ENCODE results near the gene GALNT9.
"Not testable (repeated sequence)": the region's sequence is repeated elsewhere in the genome, so short reads cannot be mapped to it uniquely, and the experiment has no call there.

Gene GALNT9

DNA sequence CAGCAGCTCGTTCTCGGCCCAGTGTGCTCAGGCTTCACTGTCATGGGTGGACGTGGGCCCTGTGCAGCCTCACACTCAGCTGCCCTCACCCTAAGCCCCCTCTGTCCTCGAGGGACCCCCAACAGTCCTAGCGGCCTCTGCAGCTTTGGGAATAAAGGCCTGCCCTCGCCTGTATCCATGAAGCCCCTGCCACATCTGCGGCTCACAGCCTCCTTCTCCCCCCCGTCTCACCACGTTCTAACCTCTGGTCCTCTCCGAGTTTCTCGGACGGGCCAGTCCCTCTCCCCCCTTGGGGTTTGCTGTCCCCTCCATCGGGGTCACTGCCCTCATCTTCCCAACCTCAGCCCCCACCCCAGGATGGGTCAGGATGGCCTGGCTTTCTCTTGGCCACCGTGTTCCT is 30.2 kb upstream of the GALNT9 start:
- TF ChIP-seq, protein P1, sequence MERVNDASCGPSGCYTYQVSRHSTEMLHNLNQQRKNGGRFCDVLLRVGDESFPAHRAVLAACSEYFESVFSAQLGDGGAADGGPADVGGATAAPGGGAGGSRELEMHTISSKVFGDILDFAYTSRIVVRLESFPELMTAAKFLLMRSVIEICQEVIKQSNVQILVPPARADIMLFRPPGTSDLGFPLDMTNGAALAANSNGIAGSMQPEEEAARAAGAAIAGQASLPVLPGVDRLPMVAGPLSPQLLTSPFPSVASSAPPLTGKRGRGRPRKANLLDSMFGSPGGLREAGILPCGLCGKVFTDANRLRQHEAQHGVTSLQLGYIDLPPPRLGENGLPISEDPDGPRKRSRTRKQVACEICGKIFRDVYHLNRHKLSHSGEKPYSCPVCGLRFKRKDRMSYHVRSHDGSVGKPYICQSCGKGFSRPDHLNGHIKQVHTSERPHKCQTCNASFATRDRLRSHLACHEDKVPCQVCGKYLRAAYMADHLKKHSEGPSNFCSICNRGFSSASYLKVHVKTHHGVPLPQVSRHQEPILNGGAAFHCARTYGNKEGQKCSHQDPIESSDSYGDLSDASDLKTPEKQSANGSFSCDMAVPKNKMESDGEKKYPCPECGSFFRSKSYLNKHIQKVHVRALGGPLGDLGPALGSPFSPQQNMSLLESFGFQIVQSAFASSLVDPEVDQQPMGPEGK (CRISPR knock-in tag; IDR thresholded peaks at IDR 0.05; ENCODE audit: borderline replicate concordance): no peak
- no peak for TF ChIP-seq GLIS3 (CRISPR knock-in tag; IDR thresholded peaks at IDR 0.05)
- TF ChIP-seq ZNF565 (CRISPR knock-in tag; conservative IDR thresholded peaks at IDR 0.05; ENCODE audit: low read depth): no peak
- TF ChIP-seq, protein P2, sequence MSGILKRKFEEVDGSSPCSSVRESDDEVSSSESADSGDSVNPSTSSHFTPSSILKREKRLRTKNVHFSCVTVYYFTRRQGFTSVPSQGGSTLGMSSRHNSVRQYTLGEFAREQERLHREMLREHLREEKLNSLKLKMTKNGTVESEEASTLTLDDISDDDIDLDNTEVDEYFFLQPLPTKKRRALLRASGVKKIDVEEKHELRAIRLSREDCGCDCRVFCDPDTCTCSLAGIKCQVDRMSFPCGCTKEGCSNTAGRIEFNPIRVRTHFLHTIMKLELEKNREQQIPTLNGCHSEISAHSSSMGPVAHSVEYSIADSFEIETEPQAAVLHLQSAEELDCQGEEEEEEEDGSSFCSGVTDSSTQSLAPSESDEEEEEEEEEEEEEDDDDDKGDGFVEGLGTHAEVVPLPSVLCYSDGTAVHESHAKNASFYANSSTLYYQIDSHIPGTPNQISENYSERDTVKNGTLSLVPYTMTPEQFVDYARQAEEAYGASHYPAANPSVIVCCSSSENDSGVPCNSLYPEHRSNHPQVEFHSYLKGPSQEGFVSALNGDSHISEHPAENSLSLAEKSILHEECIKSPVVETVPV (CRISPR knock-in tag; IDR thresholded peaks at IDR 0.05): no peak
- no peak for TF ChIP-seq TOX (CRISPR knock-in tag; IDR thresholded peaks at IDR 0.05; ENCODE audit: borderline replicate concordance)
- TF ChIP-seq, protein P3, sequence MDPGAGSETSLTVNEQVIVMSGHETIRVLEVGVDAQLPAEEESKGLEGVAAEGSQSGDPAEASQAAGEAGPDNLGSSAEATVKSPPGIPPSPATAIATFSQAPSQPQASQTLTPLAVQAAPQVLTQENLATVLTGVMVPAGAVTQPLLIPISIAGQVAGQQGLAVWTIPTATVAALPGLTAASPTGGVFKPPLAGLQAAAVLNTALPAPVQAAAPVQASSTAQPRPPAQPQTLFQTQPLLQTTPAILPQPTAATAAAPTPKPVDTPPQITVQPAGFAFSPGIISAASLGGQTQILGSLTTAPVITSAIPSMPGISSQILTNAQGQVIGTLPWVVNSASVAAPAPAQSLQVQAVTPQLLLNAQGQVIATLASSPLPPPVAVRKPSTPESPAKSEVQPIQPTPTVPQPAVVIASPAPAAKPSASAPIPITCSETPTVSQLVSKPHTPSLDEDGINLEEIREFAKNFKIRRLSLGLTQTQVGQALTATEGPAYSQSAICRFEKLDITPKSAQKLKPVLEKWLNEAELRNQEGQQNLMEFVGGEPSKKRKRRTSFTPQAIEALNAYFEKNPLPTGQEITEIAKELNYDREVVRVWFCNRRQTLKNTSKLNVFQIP (CRISPR knock-in tag; IDR thresholded peaks at IDR 0.05; ENCODE audit: borderline replicate concordance, low read depth): no peak
- TF ChIP-seq SNAI2 (CRISPR knock-in tag; IDR thresholded peaks at IDR 0.05): no peak
- no peak for TF ChIP-seq BACH2 (CRISPR knock-in tag; IDR thresholded peaks at IDR 0.05; ENCODE audit: borderline replicate concordance)
- TF ChIP-seq OSR1 (CRISPR knock-in tag; IDR thresholded peaks at IDR 0.05): no peak
- TF ChIP-seq, protein P4, sequence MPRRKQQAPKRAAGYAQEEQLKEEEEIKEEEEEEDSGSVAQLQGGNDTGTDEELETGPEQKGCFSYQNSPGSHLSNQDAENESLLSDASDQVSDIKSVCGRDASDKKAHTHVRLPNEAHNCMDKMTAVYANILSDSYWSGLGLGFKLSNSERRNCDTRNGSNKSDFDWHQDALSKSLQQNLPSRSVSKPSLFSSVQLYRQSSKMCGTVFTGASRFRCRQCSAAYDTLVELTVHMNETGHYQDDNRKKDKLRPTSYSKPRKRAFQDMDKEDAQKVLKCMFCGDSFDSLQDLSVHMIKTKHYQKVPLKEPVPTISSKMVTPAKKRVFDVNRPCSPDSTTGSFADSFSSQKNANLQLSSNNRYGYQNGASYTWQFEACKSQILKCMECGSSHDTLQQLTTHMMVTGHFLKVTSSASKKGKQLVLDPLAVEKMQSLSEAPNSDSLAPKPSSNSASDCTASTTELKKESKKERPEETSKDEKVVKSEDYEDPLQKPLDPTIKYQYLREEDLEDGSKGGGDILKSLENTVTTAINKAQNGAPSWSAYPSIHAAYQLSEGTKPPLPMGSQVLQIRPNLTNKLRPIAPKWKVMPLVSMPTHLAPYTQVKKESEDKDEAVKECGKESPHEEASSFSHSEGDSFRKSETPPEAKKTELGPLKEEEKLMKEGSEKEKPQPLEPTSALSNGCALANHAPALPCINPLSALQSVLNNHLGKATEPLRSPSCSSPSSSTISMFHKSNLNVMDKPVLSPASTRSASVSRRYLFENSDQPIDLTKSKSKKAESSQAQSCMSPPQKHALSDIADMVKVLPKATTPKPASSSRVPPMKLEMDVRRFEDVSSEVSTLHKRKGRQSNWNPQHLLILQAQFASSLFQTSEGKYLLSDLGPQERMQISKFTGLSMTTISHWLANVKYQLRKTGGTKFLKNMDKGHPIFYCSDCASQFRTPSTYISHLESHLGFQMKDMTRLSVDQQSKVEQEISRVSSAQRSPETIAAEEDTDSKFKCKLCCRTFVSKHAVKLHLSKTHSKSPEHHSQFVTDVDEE (CRISPR knock-in tag; IDR thresholded peaks at IDR 0.05): no peak
- ATAC-seq: no peak

DNA sequence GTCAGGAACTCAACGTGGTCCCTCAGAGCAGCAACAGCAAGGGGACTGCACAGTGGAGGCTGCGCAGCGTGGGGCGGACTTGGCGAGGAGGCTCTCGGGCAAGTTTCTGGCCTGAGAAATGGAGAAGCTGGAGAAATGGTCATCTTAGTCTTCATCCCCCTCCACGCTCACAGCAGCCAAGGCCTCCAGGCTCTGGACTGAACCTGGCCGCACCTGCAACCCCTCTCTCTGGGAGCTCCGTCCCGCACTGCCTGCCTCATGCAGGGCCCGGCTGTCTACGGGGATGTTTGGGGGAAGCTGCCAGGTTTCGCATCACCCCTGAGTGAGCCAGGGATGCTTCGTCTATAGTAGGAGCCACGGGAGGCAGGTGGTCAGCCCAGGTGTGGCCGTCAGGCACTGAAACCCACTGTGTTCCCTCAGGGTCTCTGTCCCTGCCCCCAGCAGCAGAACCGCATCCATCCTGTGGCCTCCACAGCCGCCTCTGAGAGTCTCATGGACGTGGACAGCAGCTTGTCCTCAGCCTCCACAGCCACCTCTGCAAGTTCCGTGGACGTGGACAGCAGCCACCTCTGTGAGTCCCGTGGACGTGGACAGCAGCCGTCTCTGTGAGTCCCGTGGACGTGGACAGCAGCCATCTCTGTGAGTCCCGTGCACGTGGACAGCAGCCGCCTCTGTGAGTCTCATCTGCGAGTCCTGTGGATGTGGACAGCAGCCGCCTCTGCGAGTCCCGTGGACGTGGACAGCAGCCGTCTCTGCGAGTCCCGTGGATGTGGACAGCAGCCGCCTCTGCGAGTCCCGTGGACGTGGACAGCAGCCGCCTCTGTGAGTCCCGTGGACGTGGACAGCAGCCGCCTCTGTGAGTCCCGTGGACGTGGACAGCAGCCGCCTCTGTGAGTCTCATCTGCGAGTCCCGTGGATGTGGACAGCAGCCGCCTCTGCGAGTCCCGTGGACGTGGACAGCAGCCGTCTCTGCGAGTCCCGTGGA is 29.1 kb upstream of the GALNT9 start:
- ATAC-seq: not testable (repeated sequence)

DNA sequence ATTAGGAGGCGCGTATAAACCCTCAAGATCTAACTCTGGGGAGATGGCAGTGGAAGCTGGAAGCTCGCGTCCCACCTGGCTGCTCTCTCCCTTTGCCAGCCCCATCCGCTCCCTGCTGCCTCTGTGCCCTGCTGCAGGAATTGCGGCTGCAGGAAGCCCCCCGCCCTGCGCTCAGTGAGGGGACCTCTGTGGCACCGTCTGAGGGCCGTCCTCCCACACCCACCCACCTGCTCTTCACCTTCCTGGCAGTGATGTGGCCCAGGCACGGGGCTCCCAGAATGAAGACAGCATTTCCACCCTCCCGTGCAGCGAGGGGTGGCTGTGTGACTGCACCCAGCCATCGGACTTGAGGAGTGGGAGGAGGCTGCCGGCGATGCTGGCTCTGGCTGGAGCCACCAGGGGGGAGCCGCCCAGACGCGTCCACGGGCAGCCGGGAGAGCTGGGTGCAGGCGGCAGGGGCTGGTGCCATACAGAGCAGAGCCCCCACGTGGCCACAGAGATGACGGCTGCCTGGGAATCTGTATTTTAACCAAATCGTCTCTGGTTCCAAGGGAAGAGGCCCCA is 28.3 kb upstream of the GALNT9 start:
- ATAC-seq: no peak
- TF ChIP-seq ZNF70 (CRISPR knock-in tag; IDR thresholded peaks at IDR 0.05) (no peak), ZFP3 (CRISPR knock-in tag; IDR thresholded peaks at IDR 0.05) (no peak), RARB (CRISPR knock-in tag; IDR thresholded peaks at IDR 0.05) (no peak), ZFP30 (CRISPR knock-in tag; IDR thresholded peaks at IDR 0.05) (no peak), TCF4 (CRISPR knock-in tag; IDR thresholded peaks at IDR 0.05; ENCODE audit: borderline replicate concordance) (no peak), TOX (CRISPR knock-in tag; IDR thresholded peaks at IDR 0.05; ENCODE audit: borderline replicate concordance) (no peak), ZNF8 (CRISPR knock-in tag; IDR thresholded peaks at IDR 0.05) (no peak), PPARA (CRISPR knock-in tag; IDR thresholded peaks at IDR 0.05; ENCODE audit: borderline replicate concordance) (no peak)
- TF ChIP-seq, protein P4 (CRISPR knock-in tag; IDR thresholded peaks at IDR 0.05): no peak
- TF ChIP-seq, protein P5, sequence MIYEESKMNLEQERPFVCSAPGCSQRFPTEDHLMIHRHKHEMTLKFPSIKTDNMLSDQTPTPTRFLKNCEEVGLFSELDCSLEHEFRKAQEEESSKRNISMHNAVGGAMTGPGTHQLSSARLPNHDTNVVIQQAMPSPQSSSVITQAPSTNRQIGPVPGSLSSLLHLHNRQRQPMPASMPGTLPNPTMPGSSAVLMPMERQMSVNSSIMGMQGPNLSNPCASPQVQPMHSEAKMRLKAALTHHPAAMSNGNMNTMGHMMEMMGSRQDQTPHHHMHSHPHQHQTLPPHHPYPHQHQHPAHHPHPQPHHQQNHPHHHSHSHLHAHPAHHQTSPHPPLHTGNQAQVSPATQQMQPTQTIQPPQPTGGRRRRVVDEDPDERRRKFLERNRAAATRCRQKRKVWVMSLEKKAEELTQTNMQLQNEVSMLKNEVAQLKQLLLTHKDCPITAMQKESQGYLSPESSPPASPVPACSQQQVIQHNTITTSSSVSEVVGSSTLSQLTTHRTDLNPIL (CRISPR knock-in tag; IDR thresholded peaks at IDR 0.05; ENCODE audit: low read depth): no peak
- TF ChIP-seq, protein P3 (CRISPR knock-in tag; IDR thresholded peaks at IDR 0.05; ENCODE audit: borderline replicate concordance, low read depth): no peak
